Measurements from ENCODE around the gene PPT1.

DNA sequence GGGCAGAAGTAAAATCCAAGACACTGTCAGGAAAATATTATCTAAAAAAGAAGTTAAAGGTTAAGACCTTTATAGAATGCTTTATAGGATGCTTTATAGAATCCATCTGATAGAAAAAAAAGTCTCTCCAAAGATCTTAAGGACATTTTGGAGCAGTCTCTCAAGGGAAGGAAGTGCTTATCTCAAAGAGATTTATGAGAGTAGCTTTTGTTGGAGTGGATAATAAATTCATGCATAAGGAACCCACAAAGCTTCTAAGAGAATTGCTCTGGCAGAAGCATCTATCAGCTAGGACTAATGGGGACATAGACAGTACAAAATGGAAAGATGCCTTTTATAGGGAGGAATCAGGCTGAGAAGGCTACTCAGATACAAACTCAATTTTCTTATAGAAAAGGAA, 69.4 kb downstream of the PPT1 start:
- TF ChIP-seq MAX (IDR thresholded peaks at IDR 0.05; ENCODE audit: insufficient read depth, insufficient read length) (no peak), MYC (IDR thresholded peaks at IDR 0.05; ENCODE audit: low read depth, low read length) (no peak), POLR2A (IDR thresholded peaks at IDR 0.05; ENCODE audit: low read depth, low read length) (no peak), EZH2 (IDR thresholded peaks at IDR 0.05; ENCODE audit: borderline replicate concordance, low read depth, low read length, severe bottlenecking) (no peak)
- TF ChIP-seq, protein P1, sequence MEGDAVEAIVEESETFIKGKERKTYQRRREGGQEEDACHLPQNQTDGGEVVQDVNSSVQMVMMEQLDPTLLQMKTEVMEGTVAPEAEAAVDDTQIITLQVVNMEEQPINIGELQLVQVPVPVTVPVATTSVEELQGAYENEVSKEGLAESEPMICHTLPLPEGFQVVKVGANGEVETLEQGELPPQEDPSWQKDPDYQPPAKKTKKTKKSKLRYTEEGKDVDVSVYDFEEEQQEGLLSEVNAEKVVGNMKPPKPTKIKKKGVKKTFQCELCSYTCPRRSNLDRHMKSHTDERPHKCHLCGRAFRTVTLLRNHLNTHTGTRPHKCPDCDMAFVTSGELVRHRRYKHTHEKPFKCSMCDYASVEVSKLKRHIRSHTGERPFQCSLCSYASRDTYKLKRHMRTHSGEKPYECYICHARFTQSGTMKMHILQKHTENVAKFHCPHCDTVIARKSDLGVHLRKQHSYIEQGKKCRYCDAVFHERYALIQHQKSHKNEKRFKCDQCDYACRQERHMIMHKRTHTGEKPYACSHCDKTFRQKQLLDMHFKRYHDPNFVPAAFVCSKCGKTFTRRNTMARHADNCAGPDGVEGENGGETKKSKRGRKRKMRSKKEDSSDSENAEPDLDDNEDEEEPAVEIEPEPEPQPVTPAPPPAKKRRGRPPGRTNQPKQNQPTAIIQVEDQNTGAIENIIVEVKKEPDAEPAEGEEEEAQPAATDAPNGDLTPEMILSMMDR (IDR thresholded peaks at IDR 0.05; ENCODE audit: extremely low read depth in 1 of 2, insufficient read depth in 1 of 2, low read depth in 1 of 2, low read length in 2 of 2) = no peak

Measured in endothelial cell of umbilical vein (primary cell).